HUES6 (cell line): ENCODE results near the gene FASTK.

Experiments used
- H3K27ac ChIP-seq: 2 replicates; pipeline ENCODE4 v1.7.0; 2013; ENCODE audit warnings: low read depth, mild to moderate bottlenecking, low read length, inconsistent platforms
- H3K27me3 ChIP-seq: 2 replicates; pipeline ENCODE4 v1.6.1; 2013; ENCODE audit warnings: low read length; ENCODE audit not compliant: control insufficient read depth, insufficient read depth
- H3K36me3 ChIP-seq: 2 replicates; pipeline ENCODE4 v1.6.1; 2013; ENCODE audit warnings: low read length; ENCODE audit not compliant: control insufficient read depth, insufficient read depth
- H3K4me1 ChIP-seq: 2 replicates; pipeline ENCODE4 v1.6.1; 2013; ENCODE audit warnings: low read length; ENCODE audit not compliant: control insufficient read depth, insufficient read depth
- H3K4me3 ChIP-seq: 2 replicates; pipeline ENCODE4 v1.5.1; 2013; ENCODE audit warnings: low read depth, low read length
- H3K9ac ChIP-seq: one replicate; pipeline ENCODE4 v1.6.1; 2013; ENCODE audit warnings: mild to moderate bottlenecking, low read length
- H3K9me3 ChIP-seq: 2 replicates; pipeline ENCODE4 v1.6.1; 2013; ENCODE audit warnings: low read depth, low read length; ENCODE audit not compliant: control insufficient read depth, insufficient read depth

FASTK gene

DNA sequence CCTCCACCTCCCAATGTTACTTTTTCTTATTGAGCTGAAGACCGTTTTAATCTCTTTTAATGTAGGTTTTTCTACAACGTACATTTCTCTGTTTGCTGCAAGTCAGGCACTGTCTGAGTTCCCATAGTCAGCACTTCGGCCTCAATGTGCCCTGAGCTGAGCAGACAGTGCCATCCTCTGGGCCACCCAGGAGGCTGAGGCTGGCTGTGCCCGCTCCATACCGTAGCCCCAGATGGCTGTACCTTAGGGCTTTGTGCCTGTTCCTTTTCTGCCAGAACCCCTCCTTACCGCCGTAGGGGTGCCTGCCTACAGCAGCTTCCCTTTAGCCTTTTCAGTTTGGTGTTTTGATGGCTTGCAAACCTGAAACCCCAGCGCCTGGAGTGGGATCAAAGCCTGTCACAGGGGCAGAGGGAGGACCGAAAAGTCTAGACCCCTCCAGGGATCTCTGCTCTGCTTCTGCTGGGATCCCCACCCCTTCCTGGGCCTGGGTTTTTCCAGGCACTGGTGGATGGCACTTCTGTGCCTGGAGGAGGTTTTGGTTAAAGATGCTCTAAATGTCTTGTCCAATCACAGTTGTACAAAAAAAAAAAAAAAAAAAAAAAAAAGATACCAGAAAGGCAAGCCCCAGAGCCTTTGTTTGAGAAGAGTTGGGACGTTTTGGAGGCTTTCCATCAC is 14.7 kb upstream of the FASTK start:
- Histone ChIP-seq H3K9me3 (no peaks in the 10 kb centered on the region), H3K27me3 (no peaks in the 10 kb centered on the region), H3K9ac (no peak overlapping the region), H3K36me3 (no peaks in the 10 kb centered on the region), H3K4me3 (no peak overlapping the region), H3K4me1 (peaks cover 4% of the 10 kb centered on the region; the same call in 1 of the 2 replicates), H3K27ac (no peak overlapping the region)

DNA sequence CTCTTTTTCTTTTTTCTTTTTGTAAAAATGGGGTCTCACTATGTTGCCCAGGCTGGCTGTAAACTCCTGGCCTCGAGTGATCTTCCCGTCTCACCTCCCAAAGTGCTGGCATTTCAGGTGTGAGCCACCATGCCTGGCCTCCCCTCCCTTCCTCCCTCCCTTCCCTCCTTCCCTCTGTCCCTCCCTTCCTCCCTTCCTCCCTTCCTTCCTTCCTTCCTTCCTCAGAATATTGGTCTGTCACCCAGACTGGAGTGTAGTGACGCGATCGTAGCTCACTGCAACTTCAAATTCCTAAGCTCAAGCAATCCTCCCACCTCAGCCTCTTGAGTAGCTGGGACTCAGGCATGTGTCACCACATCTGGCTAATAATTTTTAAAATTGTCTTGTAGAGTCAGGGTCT is 14.1 kb upstream of the FASTK start:
- H3K9ac ChIP-seq: no peak overlapping the region
- H3K4me1 ChIP-seq: peaks cover 2% of the 10 kb centered on the region
- H3K9me3 ChIP-seq: no peaks in the 10 kb centered on the region
- no peaks in the 10 kb centered on the region for H3K36me3 ChIP-seq
- no peak overlapping the region for H3K27ac ChIP-seq
- peaks cover 2% of the 10 kb centered on the region; the same call in 1 of the 2 replicates for H3K27me3 ChIP-seq
- H3K4me3 ChIP-seq: no peak overlapping the region

DNA sequence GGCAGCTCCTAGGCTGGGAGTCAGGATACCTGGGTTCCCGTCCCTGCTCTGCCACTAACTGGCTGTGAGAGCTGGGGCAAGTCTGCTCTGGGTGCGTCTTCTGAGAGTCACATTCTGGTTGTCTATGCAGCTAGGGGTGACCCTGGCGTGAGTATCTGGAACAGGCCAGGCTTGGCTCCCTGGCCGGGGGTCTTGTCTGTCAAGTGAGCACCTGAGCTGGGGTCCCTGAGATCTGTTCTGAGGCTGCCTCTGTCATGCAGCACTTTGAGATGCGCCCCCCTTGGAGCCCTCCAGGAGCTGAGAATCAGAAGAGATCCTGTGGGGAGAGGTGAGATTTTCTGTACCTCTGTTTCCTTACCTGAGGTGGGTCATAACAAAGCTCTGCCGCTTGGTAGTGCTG is 13.1 kb upstream of the FASTK start:
- Histone ChIP-seq H3K4me1 (peaks cover 12% of the 10 kb centered on the region), H3K36me3 (no peaks in the 10 kb centered on the region), H3K27ac (no peak overlapping the region), H3K27me3 (peaks cover 9% of the 10 kb centered on the region), H3K4me3 (no peak overlapping the region), H3K9me3 (no peaks in the 10 kb centered on the region), H3K9ac (no peak overlapping the region)

DNA sequence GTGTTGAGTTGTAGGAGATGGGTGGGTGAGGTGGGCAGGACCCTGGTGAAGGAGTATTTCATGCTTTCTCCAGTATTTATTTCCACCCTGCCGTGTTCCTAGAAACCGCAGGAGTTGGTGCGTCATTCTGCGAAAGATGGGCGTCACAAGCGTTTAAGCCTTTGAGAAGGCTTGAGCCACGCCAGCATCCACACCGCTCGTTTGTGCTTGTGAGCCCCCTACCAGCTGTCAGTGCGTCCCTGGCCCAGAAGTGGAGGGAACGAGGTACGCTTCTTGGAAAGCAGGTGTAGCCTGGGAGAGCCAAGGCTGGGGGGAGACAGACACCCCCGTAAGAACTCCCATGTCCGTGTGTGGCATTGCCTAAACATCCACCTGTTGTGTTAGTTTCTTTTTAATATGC is 11.4 kb upstream of the FASTK start:
- H3K9me3 ChIP-seq: no peaks in the 10 kb centered on the region
- H3K27ac ChIP-seq: no peak overlapping the region
- peaks cover 24% of the 10 kb centered on the region for H3K27me3 ChIP-seq
- H3K36me3 ChIP-seq: no peaks in the 10 kb centered on the region
- no peak overlapping the region for H3K4me3 ChIP-seq
- no peak overlapping the region for H3K9ac ChIP-seq
- peaks cover 24% of the 10 kb centered on the region for H3K4me1 ChIP-seq

DNA sequence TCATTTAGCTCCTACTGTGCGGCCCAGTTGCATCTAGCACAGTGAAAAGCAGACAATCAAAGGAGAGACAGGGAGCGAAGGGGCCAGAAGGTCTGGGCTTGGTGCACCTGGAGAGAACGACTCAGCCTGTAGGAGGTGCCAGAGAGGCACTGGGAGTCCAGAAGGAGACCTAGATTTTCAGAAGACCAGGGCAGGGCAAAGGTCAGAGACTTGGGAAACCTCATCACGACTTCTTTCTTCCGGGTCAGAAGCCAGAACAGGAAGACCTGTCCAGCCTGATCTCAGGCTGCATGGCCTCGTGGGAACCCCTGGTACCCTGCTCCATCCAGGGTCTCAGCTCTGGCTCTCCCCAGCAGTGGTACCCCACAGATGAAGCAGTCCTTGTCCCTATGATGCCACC is 10.8 kb upstream of the FASTK start:
- Histone ChIP-seq H3K27me3 (peaks cover 24% of the 10 kb centered on the region), H3K4me3 (no peak overlapping the region), H3K27ac (no peak overlapping the region), H3K9me3 (no peaks in the 10 kb centered on the region), H3K9ac (no peak overlapping the region), H3K4me1 (peaks cover 24% of the 10 kb centered on the region), H3K36me3 (no peaks in the 10 kb centered on the region)

DNA sequence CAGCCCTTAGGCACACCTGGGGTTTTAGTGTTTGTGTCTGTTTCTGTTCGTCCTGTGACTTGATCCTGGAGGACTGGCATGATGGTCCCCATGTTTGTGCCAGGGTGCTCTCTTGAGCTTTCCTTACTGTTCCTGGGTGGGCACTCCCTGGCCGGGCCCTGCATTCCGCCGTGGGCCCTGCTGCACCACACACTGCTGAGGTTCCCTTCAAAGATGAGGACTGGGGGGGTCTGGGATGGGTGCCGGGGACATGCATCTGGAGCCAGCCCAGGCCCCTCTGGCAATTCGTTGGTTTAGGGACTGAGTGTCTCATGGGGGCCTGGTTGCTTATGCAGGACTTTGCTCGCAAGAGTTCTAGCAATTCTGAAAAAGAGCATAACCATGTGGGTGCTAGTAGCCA is 10.4 kb upstream of the FASTK start:
- H3K27me3 ChIP-seq: peaks cover 24% of the 10 kb centered on the region
- H3K9ac ChIP-seq: no peak overlapping the region
- H3K36me3 ChIP-seq: no peaks in the 10 kb centered on the region
- no peaks in the 10 kb centered on the region for H3K9me3 ChIP-seq
- no peak overlapping the region for H3K4me3 ChIP-seq
- H3K4me1 ChIP-seq: peaks cover 24% of the 10 kb centered on the region
- no peak overlapping the region for H3K27ac ChIP-seq

DNA sequence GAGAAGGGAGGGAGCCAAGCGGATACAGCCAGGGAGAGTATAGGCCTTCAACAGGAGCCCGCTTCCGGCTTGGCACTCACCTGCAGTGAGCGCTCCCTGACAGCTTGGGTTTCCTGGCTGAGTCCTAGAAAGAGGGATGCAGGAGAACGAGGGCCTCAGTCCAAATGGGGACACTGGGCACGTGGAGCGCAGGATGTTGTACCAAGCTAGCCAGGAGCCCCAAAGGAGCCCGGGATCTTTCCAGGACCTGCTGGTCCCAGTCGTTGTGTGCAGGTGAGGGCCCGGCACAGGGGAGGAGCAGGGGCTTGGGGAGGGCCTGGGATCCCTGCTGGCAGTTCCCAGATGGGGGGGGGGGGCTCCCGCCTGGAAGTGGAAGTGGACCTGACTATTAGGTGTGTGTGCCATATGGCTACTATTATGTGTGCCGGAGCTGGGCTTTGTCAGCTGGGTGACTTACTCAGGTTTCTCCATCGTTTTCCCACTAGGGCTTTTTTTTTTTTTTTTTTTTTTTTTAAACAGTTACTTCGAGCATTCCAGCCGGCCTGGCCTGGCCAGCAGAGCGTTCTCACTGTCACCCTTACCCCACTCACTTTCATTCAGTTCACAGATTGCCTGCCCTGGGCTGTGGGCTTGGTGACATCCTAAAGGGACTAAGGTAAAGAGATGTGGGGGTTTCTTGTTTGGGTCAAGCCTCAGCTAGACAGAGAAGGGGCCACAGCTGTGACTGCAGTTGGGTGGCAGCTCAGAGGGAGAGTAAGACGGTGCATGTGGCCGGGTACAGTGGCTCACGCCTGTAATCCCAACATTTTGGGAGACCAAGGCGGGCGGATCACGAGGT is 9.5 kb upstream of the FASTK start:
- H3K4me3 ChIP-seq: peak overlapping the region; percentile 72; the same call in 1 of the 2 replicates
- H3K9ac ChIP-seq: peak overlapping the region; percentile 42
- H3K27ac ChIP-seq: no peak overlapping the region

DNA sequence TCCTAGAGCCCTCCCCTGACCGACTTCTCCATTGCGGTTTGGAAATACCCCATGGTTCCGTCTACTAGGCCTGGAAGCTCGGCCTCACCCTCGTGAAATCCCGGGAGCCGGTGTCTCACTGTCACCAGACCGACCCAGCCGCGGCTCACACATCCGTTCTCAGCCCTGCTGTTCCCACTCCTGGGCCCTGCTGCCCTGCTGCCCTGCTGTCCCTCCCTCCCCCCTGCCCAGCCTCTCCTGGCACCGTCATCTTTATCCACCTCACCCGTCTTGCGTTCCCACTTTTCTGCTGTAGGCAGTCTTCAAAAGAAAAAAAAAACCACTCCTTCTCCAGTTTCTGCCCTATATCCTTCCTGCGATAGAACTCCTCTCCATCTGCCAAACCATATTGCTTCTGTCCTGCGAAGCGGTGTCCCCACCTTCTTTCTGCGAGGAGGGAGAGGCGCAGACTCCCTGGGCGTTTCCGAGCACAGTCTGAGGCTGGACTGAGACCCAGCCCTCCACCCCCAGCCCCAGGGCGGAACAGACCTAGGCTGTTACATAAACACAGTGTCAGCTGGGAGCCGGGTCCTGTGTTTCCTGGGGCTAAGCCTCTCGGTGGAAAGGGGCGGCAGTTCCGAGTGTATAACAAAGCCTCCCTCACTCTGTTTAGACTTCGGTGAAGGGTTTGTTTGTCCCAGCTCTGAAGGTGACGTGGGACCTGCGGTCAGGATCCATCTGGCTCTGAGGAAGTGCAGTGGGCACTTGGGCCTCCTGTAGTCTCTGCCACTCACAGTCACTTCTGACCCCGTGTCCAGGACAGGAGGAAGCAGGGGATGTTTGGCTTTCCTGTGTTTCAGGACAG is 8.5 kb upstream of the FASTK start:
- no peak overlapping the region for H3K27ac ChIP-seq
- peaks cover 32% of the 10 kb centered on the region for H3K27me3 ChIP-seq
- no peaks in the 10 kb centered on the region for H3K36me3 ChIP-seq
- H3K4me1 ChIP-seq: peaks cover 34% of the 10 kb centered on the region
- H3K9ac ChIP-seq: peak overlapping the region; percentile 42
- H3K4me3 ChIP-seq: peak overlapping the region; percentile 72
- no peaks in the 10 kb centered on the region for H3K9me3 ChIP-seq

More for the DNA sequence above, 9.5 kb upstream of the FASTK start:
- Histone ChIP-seq H3K4me1 (peaks cover 30% of the 10 kb centered on the region), H3K36me3 (no peaks in the 10 kb centered on the region), H3K27me3 (peaks cover 27% of the 10 kb centered on the region), H3K9me3 (no peaks in the 10 kb centered on the region)

DNA sequence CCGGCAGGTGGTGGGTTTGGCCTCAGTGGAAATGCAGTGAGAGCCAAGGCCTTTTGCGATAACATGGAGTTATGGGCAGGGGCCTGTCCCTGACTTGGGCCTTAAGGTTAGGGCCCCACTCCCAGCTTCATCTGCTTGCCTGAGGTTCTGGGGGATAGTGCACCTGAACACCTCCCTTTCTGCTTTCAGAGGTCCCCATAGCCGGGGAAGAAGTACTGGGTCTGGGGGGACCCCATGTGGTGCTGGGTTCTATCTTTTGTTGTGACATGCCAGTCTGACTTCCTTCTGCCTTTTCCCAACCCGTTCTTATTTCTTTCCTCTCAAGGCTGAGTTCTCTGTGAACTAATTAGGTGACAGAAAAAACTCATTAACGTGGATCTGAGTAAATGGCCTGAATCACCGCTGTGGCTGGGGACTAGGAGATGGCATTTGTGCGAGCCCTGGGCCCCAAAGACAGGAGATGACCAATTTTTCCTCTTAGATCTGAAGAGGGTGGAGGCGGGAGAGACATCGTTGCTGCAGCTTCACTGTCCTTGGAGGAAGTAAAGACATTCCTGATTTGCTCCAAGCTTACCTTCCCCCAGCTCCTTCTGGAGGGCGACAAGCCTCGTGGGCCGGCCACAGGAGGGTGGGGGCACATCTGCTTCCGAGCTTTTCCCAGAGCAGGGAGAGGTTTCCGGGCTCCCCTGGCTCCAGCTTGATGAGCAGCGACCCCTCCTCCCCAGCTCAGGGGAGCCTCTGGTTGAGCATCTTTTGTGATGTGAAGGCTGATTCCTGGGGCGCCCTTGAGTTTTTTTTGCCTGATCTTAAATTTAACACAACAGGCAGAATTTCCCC is 7.6 kb upstream of the FASTK start:
- peaks cover 36% of the 10 kb centered on the region for H3K27me3 ChIP-seq
- H3K9me3 ChIP-seq: no peaks in the 10 kb centered on the region
- peak overlapping the region; percentile 80 for H3K9ac ChIP-seq
- H3K4me1 ChIP-seq: peaks cover 38% of the 10 kb centered on the region
- H3K4me3 ChIP-seq: peak overlapping the region; percentile 72
- no peaks in the 10 kb centered on the region for H3K36me3 ChIP-seq
- no peak overlapping the region for H3K27ac ChIP-seq

DNA sequence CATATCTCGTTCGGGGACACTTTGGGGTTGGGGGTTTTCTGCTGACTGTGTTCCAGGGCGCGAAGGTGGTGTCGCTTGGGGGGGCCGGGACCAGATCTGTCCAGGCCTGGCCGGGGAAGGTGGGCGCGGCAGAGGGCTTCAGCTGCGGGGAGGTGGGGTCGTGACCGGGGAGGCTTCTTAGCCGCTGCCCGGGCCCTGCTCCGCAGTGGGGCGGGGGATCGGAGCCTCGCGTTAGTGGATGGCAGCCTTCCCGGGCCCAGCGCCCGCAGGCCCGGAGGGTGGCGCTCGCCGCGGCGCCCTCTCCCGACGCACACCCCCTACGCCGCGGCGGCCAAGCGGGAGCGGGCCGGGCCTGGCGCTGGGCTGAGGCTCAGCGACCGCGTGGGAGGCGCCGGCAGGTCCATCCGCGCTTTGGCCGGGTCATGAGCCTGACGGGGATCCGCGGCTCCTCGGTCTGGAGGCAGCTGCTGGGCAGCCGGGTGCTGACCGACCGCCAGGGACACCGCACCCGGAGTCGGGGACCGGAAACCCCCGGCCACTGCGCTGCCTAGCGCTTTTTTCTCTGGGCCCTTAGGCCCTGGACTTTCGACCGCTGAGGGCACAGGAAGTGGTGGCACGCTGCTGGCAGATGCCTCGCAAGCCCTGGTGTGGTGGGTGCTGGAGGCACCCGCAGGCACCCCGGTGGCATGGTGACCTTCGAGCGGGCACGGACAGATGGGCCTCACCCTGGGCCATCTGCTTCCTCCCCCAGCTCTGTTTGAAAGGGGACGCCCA is 6.8 kb upstream of the FASTK start:
- Histone ChIP-seq H3K27ac (no peak overlapping the region), H3K36me3 (no peaks in the 10 kb centered on the region), H3K9ac (peak overlapping the region; percentile 80), H3K4me3 (peak overlapping the region; percentile 72), H3K9me3 (no peaks in the 10 kb centered on the region), H3K27me3 (peaks cover 36% of the 10 kb centered on the region), H3K4me1 (peaks cover 42% of the 10 kb centered on the region)
